DMS 273 treated with DMSO at 0.1 percent for 48 hours (cell line): ENCODE data around the gene SP140L.
"Not testable (repeated sequence)": the region's sequence is repeated elsewhere in the genome, so short reads cannot be mapped to it uniquely, and the experiment has no call there.

Source experiments
- DNase-seq: peaks from one replicate; lab custom pipeline; 2025; lab: John Stamatoyannopoulos, UW

The SP140L gene

GRCh38 chr2:230326453-230327417 lies at the start of gene SP140L:
TSS of gene SP140L (plus strand) at chr2:230327193. CDS start at chr2:230327270, 77 bp downstream.
- DNase-seq = no peak

GRCh38 chr2:230282936-230283335 lies 44.1 kb upstream of the SP140L start:
- no peak for DNase-seq

GRCh38 chr2:230286048-230286447 lies 40.9 kb upstream of the SP140L start:
- no peak for DNase-seq

- DNase-seq = not testable (repeated sequence)
Measured at GRCh38 chr2:230289311-230289710, 37.7 kb upstream of the SP140L start.

- DNase-seq = no peak
Measured at GRCh38 chr2:230295192-230295591, 31.8 kb upstream of the SP140L start.

GRCh38 chr2:230296917-230297316 lies 30.1 kb upstream of the SP140L start:
- no peak for DNase-seq

- no peak for DNase-seq
Measured at GRCh38 chr2:230299618-230300017, 27.4 kb upstream of the SP140L start.

- DNase-seq = no peak
Measured at GRCh38 chr2:230305416-230306275, 21.3 kb upstream of the SP140L start.

GRCh38 chr2:230306474-230306873 lies 20.5 kb upstream of the SP140L start:
- DNase-seq = no peak

- no peak for DNase-seq
Measured at GRCh38 chr2:230307485-230307884, 19.5 kb upstream of the SP140L start.

GRCh38 chr2:230308402-230309000 lies 18.5 kb upstream of the SP140L start:
- no peak for DNase-seq

- DNase-seq = not testable (repeated sequence)
Measured at GRCh38 chr2:230310792-230311191, 16.2 kb upstream of the SP140L start.

- DNase-seq = not testable (repeated sequence)
Measured at GRCh38 chr2:230311634-230312033, 15.4 kb upstream of the SP140L start.

GRCh38 chr2:230312638-230313037 lies 14.4 kb upstream of the SP140L start:
- DNase-seq = no peak

- DNase-seq = no peak
Measured at GRCh38 chr2:230317366-230317765, 9.6 kb upstream of the SP140L start.

- no peak for DNase-seq
Measured at GRCh38 chr2:230318190-230319121, 8.5 kb upstream of the SP140L start.

- no peak for DNase-seq
Measured at GRCh38 chr2:230319211-230319862, 7.7 kb upstream of the SP140L start.

GRCh38 chr2:230321031-230321430 lies 6.0 kb upstream of the SP140L start:
- DNase-seq = no peak

- DNase-seq = no peak
Measured at GRCh38 chr2:230322561-230323384, 4.2 kb upstream of the SP140L start.
